Uterus (tissue), 2 donors: ENCODE data around the gene AMIGO3.

Experiments
- CTCF ChIP-seq, 4 experiments: fragments of 200-600 bp in 2 of 4; fragments of 450-650 bp in 2 of 4; sonication (generic) in 2 of 4; IDR thresholded peaks; one replicate each; pipeline ENCODE4 v1.5.1; 2016 to 2019; ENCODE audit warnings: antibody characterized with exemption in 4 of 4, mild to moderate bottlenecking in 2 of 4, moderate library complexity in 1 of 4
- POLR2A ChIP-seq, 2 donors: fragments of 450-650 bp; IDR thresholded peaks; one replicate each; pipeline ENCODE4 v1.6.1; 2016; ENCODE audit warnings: antibody characterized with exemption in 2 of 2, mild to moderate bottlenecking in 1 of 2, moderate library complexity in 1 of 2

GRCh38 chr3:49754536-49754935 is 35.1 kb upstream of the AMIGO3 start:
- no peak for TF ChIP-seq CTCF (IDR thresholded peaks at IDR 0.05)
- TF ChIP-seq POLR2A (IDR thresholded peaks at IDR 0.05) = no peak
